Upper lobe of left lung (tissue), 4 donors: ENCODE measurements around the gene ST3GAL5.

Source experiments
- EP300 ChIP-seq, 4 donors: sonication (generic); formaldehyde crosslinking; IDR thresholded peaks; one replicate each; pipeline ENCODE4 v1.5.1; 2017; ENCODE audit warnings: antibody characterized with exemption in 4 of 4, control low read depth in 2 of 4
- POLR2A ChIP-seq, 4 donors: fragments of 450-650 bp; IDR thresholded peaks; one replicate each; pipeline ENCODE4 v1.5.1; 2016 to 2017; ENCODE audit warnings: antibody characterized with exemption in 4 of 4, mild to moderate bottlenecking in 2 of 4
- POLR2AphosphoS5 ChIP-seq, 2 donors: sonication (generic); formaldehyde crosslinking; IDR thresholded peaks; one replicate each; pipeline ENCODE4 v1.5.1; 2017; ENCODE audit warnings: antibody characterized with exemption in 2 of 2
- TF ChIP-seq, protein P1 (sequence below), 6 experiments: fragments of 450-650 bp in 4 of 6; fragments of 200-600 bp in 2 of 6; sonication (generic) in 2 of 6; IDR thresholded peaks; one replicate each; pipeline ENCODE4 v1.5.1; 2016 to 2019; ENCODE audit warnings: antibody characterized with exemption in 6 of 6

DNA sequence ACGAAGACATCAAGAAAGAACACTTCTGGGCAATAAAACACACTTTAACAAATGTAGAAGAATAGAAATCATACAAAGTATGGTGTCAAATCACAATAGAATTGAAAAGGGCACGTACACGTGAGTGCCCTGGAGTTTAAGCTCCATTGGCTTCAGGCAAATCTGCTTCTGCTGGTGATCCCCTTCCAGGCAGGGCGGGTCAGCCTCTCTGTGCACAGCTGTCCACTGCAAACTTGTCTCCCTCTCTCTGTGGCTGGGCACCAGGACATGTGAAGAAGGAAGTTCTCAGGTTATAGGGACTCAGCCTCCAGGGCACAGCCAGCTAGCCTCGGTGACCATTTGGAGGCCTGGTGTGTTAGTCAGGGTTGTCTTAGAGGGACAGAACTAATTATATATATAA lies 66.0 kb downstream of the ST3GAL5 start:
- TF ChIP-seq, protein P1, sequence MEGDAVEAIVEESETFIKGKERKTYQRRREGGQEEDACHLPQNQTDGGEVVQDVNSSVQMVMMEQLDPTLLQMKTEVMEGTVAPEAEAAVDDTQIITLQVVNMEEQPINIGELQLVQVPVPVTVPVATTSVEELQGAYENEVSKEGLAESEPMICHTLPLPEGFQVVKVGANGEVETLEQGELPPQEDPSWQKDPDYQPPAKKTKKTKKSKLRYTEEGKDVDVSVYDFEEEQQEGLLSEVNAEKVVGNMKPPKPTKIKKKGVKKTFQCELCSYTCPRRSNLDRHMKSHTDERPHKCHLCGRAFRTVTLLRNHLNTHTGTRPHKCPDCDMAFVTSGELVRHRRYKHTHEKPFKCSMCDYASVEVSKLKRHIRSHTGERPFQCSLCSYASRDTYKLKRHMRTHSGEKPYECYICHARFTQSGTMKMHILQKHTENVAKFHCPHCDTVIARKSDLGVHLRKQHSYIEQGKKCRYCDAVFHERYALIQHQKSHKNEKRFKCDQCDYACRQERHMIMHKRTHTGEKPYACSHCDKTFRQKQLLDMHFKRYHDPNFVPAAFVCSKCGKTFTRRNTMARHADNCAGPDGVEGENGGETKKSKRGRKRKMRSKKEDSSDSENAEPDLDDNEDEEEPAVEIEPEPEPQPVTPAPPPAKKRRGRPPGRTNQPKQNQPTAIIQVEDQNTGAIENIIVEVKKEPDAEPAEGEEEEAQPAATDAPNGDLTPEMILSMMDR (IDR thresholded peaks at IDR 0.05) = no peak
- no peak for TF ChIP-seq POLR2A (IDR thresholded peaks at IDR 0.05)
- no peak for TF ChIP-seq POLR2AphosphoS5 (IDR thresholded peaks at IDR 0.05)
- TF ChIP-seq EP300 (IDR thresholded peaks at IDR 0.05) = no peak
